ENCODE measurements around the gene HOXB7. TPM values are rescaled to one million over a fixed set of nuclear protein-coding genes. Genes with fewer than 3 reads are reported as not detected.

Gene HOXB7
- total RNA-seq, 1 donor from 2014 or later = 0.64 TPM

GRCh38 chr17:48571024-48571818, 39.6 kb downstream of the HOXB7 start:
- H3K4me3 Mint-ChIP-seq (ENCODE audit: unreplicated experiment) = no peak overlapping the region

GRCh38 chr17:48570325-48571023, 40.3 kb downstream of the HOXB7 start:
- H3K27ac Mint-ChIP-seq (ENCODE audit: unreplicated experiment) = no peak overlapping the region
- no peak overlapping the region for H3K4me3 Mint-ChIP-seq (ENCODE audit: unreplicated experiment)
- DNase-seq = no peak
- no peak for TF ChIP-seq CTCF (IDR thresholded peaks at IDR 0.05; ENCODE audit: partially characterized antibody, unreplicated experiment)
- peaks cover 7% of the 10 kb centered on the region for H3K9me3 Mint-ChIP-seq (ENCODE audit: unreplicated experiment)
- H3K36me3 Mint-ChIP-seq (ENCODE audit: unreplicated experiment) = no peaks in the 10 kb centered on the region
- no peaks in the 10 kb centered on the region for H3K4me1 Mint-ChIP-seq (ENCODE audit: low read depth, unreplicated experiment)
- peaks cover 37% of the 10 kb centered on the region for H3K27me3 Mint-ChIP-seq (ENCODE audit: unreplicated experiment)

More at GRCh38 chr17:48571024-48571818, 39.6 kb downstream of the HOXB7 start:
- TF ChIP-seq CTCF (IDR thresholded peaks at IDR 0.05; ENCODE audit: partially characterized antibody, unreplicated experiment) = no peak
- Mint-ChIP-seq H3K4me1 (ENCODE audit: low read depth, unreplicated experiment) (no peaks in the 10 kb centered on the region), H3K36me3 (ENCODE audit: unreplicated experiment) (no peaks in the 10 kb centered on the region), H3K27ac (ENCODE audit: unreplicated experiment) (no peak overlapping the region), H3K9me3 (ENCODE audit: unreplicated experiment) (peaks cover 10% of the 10 kb centered on the region), H3K27me3 (ENCODE audit: unreplicated experiment) (peaks cover 42% of the 10 kb centered on the region)
- no peak for DNase-seq

GRCh38 chr17:48569674-48570324, 41.0 kb downstream of the HOXB7 start:
- peaks cover 35% of the 10 kb centered on the region for H3K27me3 Mint-ChIP-seq (ENCODE audit: unreplicated experiment)
- no peaks in the 10 kb centered on the region for H3K36me3 Mint-ChIP-seq (ENCODE audit: unreplicated experiment)
- no peak overlapping the region for H3K27ac Mint-ChIP-seq (ENCODE audit: unreplicated experiment)
- DNase-seq = no peak
- no peak overlapping the region for H3K4me3 Mint-ChIP-seq (ENCODE audit: unreplicated experiment)
- TF ChIP-seq CTCF (IDR thresholded peaks at IDR 0.05; ENCODE audit: partially characterized antibody, unreplicated experiment) = no peak
- H3K9me3 Mint-ChIP-seq (ENCODE audit: unreplicated experiment) = peaks cover 7% of the 10 kb centered on the region
- H3K4me1 Mint-ChIP-seq (ENCODE audit: low read depth, unreplicated experiment) = no peaks in the 10 kb centered on the region

- Mint-ChIP-seq H3K4me3 (ENCODE audit: unreplicated experiment) (no peak overlapping the region), H3K9me3 (ENCODE audit: unreplicated experiment) (peaks cover 6% of the 10 kb centered on the region), H3K27me3 (ENCODE audit: unreplicated experiment) (peaks cover 29% of the 10 kb centered on the region), H3K27ac (ENCODE audit: unreplicated experiment) (no peak overlapping the region), H3K36me3 (ENCODE audit: unreplicated experiment) (no peaks in the 10 kb centered on the region), H3K4me1 (ENCODE audit: low read depth, unreplicated experiment) (no peaks in the 10 kb centered on the region)
- DNase-seq = no peak
- no peak for TF ChIP-seq CTCF (IDR thresholded peaks at IDR 0.05; ENCODE audit: partially characterized antibody, unreplicated experiment)
Observed at GRCh38 chr17:48569240-48569582, 41.6 kb downstream of the HOXB7 start.
